Muscle layer of duodenum (tissue), 2 donors: ENCODE data around the gene F13A1.

ENCODE experiments used
- H3K27ac ChIP-seq: one replicate; pipeline ENCODE4 v1.7.0; 2013; ENCODE audit warnings: mild to moderate bottlenecking, low read length
- H3K27me3 ChIP-seq: one replicate; pipeline ENCODE4 v1.7.0; 2013; ENCODE audit warnings: low read depth, mild to moderate bottlenecking, control low read depth, low read length
- H3K36me3 ChIP-seq, 2 donors: one replicate each; pipeline ENCODE4 v1.7.0; 2013; ENCODE audit warnings: low read length in 2 of 2, control low read depth in 1 of 2, mild to moderate bottlenecking in 1 of 2; ENCODE audit not compliant: insufficient read depth in 2 of 2, control insufficient read depth in 1 of 2
- H3K4me1 ChIP-seq, 2 donors: one replicate each; pipeline ENCODE4 v1.7.0; 2013; ENCODE audit warnings: low read length in 2 of 2, mild to moderate bottlenecking in 2 of 2, control low read depth in 1 of 2, moderate library complexity in 1 of 2; ENCODE audit not compliant: insufficient read depth in 2 of 2, control insufficient read depth in 1 of 2
- H3K4me3 ChIP-seq, 2 donors: one replicate each; pipeline ENCODE4 v1.7.0; 2013; ENCODE audit warnings: low read length in 2 of 2, low read depth in 1 of 2, mild to moderate bottlenecking in 1 of 2
- H3K9me3 ChIP-seq, 2 donors: one replicate each; pipeline ENCODE4 v1.7.0; 2013; ENCODE audit warnings: low read length in 2 of 2, control low read depth in 1 of 2, mild to moderate bottlenecking in 1 of 2; ENCODE audit not compliant: control insufficient read depth in 1 of 2
- donor health status: healthy.

The F13A1 gene

GRCh38 chr6:6131492-6132109 is 188.9 kb downstream of the F13A1 start:
- Histone ChIP-seq H3K27ac (no peak overlapping the region), H3K9me3 (no peaks in the 10 kb centered on the region), H3K4me1 (no peaks in the 10 kb centered on the region), H3K4me3 (no peak overlapping the region), H3K27me3 (no peaks in the 10 kb centered on the region), H3K36me3 (no peaks in the 10 kb centered on the region)

- H3K4me3 ChIP-seq: no peak overlapping the region
- H3K9me3 ChIP-seq: peaks cover 0 to 10% of the 10 kb centered on the region in 2 donors
- no peaks in the 10 kb centered on the region for H3K36me3 ChIP-seq
- H3K4me1 ChIP-seq: no peaks in the 10 kb centered on the region
- H3K27me3 ChIP-seq: no peaks in the 10 kb centered on the region
- H3K27ac ChIP-seq: no peak overlapping the region
These were observed 195.0 kb downstream of the F13A1 start for GRCh38 chr6:6125495-6125894.

- no peak overlapping the region for H3K4me3 ChIP-seq
- H3K36me3 ChIP-seq: no peaks in the 10 kb centered on the region
- no peaks in the 10 kb centered on the region for H3K27me3 ChIP-seq
- H3K4me1 ChIP-seq: no peaks in the 10 kb centered on the region
- H3K9me3 ChIP-seq: peaks cover 0 to 10% of the 10 kb centered on the region in 2 donors
- H3K27ac ChIP-seq: no peak overlapping the region
These were observed 196.7 kb downstream of the F13A1 start for GRCh38 chr6:6123803-6124202.

- Histone ChIP-seq H3K9me3 (peaks cover 0 to 15% of the 10 kb centered on the region in 2 donors), H3K27me3 (no peaks in the 10 kb centered on the region), H3K27ac (no peak overlapping the region), H3K4me1 (no peaks in the 10 kb centered on the region), H3K4me3 (no peak overlapping the region), H3K36me3 (no peaks in the 10 kb centered on the region)
These were observed 198.5 kb downstream of the F13A1 start for GRCh38 chr6:6121943-6122342.

- Histone ChIP-seq H3K4me1 (no peaks in the 10 kb centered on the region), H3K27me3 (no peaks in the 10 kb centered on the region), H3K36me3 (no peaks in the 10 kb centered on the region), H3K9me3 (peaks cover 0 to 4% of the 10 kb centered on the region in 2 donors), H3K4me3 (no peak overlapping the region), H3K27ac (no peak overlapping the region)
These were observed 214.9 kb downstream of the F13A1 start for GRCh38 chr6:6105472-6106036.
